ENCODE data around the gene ESPNL. TPM values are rescaled to one million over a fixed set of nuclear protein-coding genes. Genes with fewer than 3 reads are reported as not detected.
A peak's percentile ranks its signal among the peaks of the same experiment; 100 is the strongest.
"Not testable (repeated sequence)": the region's sequence is repeated elsewhere in the genome, so short reads cannot be mapped to it uniquely, and the experiment has no call there.

ESPNL gene
- total RNA-seq, 1 donor from 2014 or later = 0.40 TPM

DNA sequence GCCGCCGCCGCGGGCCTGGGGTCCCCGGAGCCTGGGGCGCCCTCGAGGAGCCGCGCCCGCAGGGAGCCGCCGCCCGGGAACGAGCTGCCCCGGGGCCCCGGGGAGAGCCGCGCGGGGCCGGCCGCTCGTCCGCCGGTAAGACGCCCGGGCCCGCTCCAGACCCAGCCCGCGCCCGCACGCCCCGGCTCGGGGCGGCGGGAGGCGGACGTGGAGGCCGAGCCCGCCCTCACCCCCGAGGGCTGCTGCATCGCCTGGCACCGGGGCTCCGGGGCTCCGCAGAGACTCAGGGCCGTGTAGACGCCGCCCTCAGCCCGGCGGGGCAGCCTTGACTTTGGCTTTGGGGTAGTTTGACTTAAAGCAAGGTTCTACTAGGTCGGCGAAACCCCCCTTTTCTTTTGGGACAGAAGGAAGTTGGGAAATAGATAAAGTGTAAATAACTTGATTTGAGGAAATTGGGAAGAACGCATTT is 59.0 kb downstream of the ESPNL start:
- no peak for ATAC-seq

GRCh38 chr2:238159661-238160205 is 59.6 kb downstream of the ESPNL start:
- no peak for ATAC-seq

- no peak for ATAC-seq
These were observed 60.3 kb downstream of the ESPNL start for GRCh38 chr2:238160206-238161129.

DNA sequence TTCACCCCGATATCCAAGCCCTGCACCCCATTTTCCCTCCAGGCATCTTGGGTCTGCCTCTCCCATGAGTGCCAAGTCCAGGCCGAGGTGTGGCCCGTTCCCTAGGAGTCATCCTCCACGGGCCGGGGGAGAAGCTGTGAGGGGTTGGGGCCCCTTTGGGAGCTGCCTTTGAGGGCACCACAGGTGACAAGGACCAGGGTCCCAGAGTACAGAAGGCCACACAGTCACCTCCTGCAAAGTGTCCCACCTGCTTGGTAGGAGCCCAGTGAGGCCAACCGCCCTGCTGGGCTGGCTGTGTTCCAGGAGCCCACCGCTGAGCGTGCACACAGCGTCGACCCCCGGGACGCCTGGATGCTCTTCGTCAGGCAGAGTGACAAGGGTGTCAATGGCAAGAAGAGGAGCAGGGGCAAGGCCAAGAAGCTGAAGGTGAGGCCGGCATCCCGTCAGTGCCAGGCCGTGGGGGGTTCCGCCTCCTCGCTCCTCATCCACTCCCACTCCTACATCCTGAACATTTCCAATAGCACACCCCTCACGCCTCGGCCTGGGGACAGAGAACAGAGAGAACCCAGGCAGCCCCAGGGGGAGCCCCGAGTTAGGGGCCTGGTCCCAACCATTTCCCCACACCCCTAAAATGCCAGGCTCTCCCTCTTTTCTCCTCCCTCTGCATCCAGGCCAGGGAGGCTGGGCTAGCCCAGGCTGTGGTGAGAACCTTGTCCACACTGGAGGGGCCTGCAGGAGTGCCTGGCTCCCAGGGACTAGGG is 61.3 kb downstream of the ESPNL start:
- no peak for ATAC-seq

- no peak for ATAC-seq
These were observed 62.2 kb downstream of the ESPNL start for GRCh38 chr2:238162251-238162845.

GRCh38 chr2:238162846-238163441 is 62.8 kb downstream of the ESPNL start:
- no peak for ATAC-seq

DNA sequence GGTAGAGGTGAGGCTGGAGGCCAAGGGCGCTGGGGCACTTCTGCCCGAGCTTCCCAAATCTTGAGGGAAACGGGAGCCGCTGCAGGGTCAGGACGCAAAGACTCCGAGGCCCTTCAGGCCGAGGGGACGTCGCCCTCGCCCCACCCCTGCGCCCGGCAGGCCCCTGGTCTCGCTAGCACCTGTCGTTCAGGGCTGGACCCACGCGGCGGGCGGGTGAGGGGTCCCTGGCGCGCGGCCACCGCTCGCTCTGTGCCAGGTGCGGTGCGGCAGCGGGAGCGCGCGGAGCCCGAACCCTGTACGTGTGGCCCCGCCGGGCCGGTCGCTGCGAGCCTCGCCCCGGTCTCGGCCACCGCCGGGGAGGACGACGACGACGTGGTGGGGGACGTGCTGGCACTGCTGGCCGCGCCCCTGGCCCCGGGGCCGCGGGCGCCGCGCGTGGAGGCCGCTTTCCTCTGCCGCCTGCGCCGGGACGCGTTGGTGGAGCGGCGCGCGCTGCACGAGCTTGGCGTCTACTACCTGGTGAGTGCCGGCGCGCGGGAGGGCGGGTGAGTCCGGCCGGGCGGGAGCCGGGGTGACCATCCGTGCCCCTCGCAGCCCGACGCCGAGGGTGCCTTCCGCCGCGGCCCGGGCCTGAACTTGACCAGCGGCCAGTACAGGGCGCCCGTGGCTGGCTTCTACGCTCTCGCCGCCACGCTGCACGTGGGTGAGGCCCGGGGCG is 63.5 kb downstream of the ESPNL start:
- no peak for ATAC-seq

DNA sequence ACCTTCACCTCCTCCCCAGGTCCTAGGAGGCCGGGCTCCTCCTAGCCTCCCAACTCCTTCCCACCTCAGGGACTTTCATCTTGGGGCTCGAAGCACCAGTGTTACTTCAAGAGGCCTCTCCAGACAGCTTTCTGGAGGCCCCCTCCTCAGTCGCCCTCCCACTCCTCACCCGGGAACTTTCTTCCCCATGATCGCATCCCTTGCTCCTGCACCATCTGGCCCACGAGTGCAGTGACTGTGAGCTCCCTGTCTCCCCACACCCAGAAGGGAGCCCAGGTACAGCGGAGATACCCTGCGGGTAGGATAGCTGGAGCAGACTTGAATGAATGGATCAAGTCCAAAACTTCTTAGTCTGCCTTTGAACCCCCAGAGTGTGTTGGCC is 64.8 kb downstream of the ESPNL start:
- ATAC-seq = no peak

DNA sequence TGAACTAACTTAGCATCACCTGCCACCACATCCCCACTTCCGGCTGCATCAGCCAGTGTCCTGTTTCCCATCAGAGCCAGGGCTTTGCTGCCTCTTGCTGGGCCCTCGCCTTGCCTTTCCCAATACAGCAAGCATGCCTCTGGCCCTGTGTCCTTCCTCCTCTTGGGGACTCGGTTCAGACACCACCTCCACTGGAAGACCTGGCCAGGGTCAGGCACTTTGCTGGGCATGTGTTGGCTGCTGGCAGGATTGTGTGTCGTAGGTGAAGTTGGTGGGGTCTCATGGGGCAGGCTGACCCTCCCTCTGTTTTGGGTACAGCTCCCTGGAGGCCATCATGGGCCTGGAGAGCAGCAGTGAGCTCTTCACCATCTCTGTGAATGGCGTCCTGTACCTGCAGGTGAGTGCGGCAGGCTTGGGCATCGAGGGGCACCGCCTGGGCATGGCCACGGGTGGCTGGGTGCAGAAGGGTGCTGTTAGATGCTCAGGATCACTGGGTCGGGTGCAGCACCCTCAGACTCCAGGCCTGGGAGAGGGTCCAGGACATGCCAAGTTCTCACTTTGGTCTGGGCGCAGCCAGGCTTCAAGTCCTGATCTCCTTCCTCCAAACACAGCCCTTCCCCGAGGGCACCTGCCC is 65.3 kb downstream of the ESPNL start:
- ATAC-seq = no peak

- no peak for ATAC-seq
These were observed 66.5 kb downstream of the ESPNL start for GRCh38 chr2:238166391-238167343.

GRCh38 chr2:238167344-238167715 is 67.2 kb downstream of the ESPNL start:
- no peak for ATAC-seq

- no peak for ATAC-seq
These were observed 67.6 kb downstream of the ESPNL start for GRCh38 chr2:238167761-238168160.

GRCh38 chr2:238168196-238169047 is 68.3 kb downstream of the ESPNL start:
- ATAC-seq = no peak

DNA sequence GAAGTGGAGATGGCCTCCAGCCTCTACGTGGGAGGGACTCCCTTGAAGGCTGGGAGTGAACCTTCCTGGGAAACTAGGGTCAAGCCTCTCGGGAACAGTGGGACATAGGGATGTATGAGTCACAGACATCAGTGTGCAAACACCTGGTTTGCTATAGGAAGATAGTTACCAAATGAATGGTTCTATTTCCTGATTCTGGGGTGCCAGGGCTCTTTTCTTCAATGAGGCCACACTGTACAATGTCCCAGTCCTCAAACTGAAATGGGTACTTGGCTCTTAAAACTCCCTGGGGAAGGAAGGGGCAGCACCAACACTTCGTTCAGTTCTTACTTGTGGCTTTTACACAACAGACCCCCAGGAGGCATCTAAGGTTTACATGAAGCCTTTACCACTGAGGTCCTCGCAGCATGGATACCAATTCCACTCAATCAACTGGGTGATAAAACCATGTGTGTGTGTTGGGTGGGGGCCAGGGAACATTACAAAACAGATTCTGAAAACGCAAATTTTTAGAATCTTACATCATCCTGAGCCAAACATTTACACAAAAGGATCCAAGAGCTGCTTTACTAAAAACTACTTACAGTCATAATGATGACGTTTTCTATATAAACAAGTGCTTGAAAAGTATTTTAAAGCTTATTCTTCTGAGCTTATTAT is 69.0 kb downstream of the ESPNL start:
- ATAC-seq = no peak

- ATAC-seq = peak; percentile 84
These were observed 69.6 kb downstream of the ESPNL start for GRCh38 chr2:238169708-238170251.

GRCh38 chr2:238170386-238171071 is 70.4 kb downstream of the ESPNL start:
- no peak for ATAC-seq

- ATAC-seq = not testable (repeated sequence)
These were observed 70.9 kb downstream of the ESPNL start for GRCh38 chr2:238171072-238171431.

All from esophagus mucosa (tissue), 1 donor.